ENCODE data around the gene PLEKHG2.

The PLEKHG2 gene

DNA sequence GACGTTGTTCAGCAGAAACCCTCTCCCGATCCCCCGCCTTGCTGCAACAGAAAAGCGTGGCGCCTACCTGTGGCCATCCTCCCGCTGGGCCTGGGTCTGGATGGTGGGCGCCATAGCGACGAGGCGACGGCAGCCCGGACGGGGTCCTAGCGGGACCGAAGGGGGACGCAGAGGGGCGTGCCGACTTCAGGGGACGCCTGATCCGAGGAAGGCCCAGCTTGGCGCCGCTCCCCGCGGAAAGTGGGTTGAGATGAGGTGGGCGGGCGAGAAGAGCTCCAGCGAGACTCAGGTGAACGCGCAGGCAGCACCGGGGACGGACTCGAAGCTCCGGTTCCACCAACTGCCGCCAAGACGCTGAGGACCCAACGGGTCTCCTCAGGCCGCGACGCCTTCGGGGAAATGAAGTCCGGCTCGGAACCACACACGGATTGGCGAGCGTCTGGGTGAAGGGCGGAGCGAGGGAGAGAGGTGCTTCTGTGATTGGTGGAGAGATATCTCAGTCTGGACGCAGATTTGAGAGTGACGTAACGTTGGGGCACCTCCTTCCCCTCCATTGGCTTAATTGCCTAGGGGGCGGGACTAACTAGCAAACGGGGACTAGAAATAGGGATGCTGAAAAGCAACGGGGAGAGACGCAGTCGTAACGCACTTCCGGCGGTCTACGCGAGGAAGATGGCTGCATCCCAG lies 21.6 kb upstream of the PLEKHG2 start, which contains the start of the genes MED29 and PAF1:
MED29 (plus strand) TSS at position 628 of the 687 bp plus-strand sequence; CDS start at position 673, 45 bp downstream.
PAF1 (minus strand) TSS at position 356 of the 687 bp plus-strand sequence; CDS start at position 114, 242 bp downstream.
- peak; percentile 99 for DNase-seq (ENCODE audit: extremely low spot score)
- TF ChIP-seq, protein P1, sequence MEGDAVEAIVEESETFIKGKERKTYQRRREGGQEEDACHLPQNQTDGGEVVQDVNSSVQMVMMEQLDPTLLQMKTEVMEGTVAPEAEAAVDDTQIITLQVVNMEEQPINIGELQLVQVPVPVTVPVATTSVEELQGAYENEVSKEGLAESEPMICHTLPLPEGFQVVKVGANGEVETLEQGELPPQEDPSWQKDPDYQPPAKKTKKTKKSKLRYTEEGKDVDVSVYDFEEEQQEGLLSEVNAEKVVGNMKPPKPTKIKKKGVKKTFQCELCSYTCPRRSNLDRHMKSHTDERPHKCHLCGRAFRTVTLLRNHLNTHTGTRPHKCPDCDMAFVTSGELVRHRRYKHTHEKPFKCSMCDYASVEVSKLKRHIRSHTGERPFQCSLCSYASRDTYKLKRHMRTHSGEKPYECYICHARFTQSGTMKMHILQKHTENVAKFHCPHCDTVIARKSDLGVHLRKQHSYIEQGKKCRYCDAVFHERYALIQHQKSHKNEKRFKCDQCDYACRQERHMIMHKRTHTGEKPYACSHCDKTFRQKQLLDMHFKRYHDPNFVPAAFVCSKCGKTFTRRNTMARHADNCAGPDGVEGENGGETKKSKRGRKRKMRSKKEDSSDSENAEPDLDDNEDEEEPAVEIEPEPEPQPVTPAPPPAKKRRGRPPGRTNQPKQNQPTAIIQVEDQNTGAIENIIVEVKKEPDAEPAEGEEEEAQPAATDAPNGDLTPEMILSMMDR (IDR thresholded peaks at IDR 0.05; ENCODE audit: control extremely low read depth, extremely low read depth, low read depth, missing control alignments): no peak
- CTCF ChIA-PET: interaction anchor here (1.0 to 1.8 kb wide), 7 partner anchors 10 to 45 kb away, joined by 3 to 11 read pairs (median 4); partner anchors contain the start of genes PLEKHG2 and RPS16
- POLR2A ChIA-PET: interaction anchor here (0.5 to 2.1 kb wide), 16 partner anchors 8 to 530 kb away, joined by 3 to 18 read pairs (median 6); partner anchors contain the start of genes DYRK1B, PLEKHG2, RPS16 and SAMD4B

DNA sequence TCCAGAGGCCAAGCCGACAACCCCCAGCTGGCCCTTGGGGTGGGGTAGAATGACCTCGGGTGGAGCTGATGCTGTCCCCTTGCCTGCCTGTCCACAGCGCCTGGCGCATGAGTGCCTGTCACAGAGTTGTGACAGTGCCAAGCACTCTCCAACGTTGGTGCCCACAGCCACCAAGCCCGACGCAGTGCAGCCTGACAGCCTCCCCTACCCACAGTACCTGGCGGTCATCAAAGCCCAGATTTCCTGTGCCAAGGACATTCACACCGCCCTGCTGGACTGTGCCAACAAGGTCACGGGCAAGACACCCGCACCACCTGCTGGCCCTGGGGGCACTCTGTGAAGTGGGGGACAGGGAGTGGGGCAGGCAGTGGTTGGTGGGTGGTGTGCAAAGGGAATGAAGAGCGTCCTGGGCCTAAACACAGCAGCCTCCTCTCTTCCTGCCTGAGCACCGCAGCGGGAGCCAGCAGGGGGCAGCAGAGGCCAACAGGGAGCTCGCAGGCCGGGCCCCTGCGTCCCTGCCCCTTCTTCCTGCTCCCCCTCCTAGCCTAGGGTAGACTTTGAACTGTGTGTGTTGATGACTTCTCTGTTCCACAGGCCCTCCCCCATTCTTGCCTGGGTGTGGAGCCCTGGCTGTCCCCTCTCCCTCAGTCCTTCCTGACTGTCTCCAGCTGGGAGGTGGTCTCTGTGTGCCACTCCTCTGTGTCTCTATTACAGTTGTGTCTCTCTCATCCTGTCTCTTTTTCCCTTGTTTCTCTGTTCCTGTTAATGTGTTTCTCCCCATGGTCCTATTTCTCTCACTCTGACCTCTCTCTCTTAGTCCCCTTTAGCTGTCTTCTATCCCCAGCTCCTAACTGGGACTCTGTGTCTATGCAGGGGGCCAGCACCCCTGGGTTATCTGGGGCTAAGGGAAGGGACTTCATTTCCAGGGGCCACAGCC lies 14.8 kb upstream of the PLEKHG2 start:
- TF ChIP-seq, protein P1 (IDR thresholded peaks at IDR 0.05; ENCODE audit: control extremely low read depth, extremely low read depth, low read depth, missing control alignments): peak; percentile 99
- DNase-seq (ENCODE audit: extremely low spot score): peak; percentile 90
- ChIA-PET CTCF (interaction anchor here (0.6 to 4.1 kb wide), 43 partner anchors 9 to 360 kb away, joined by 3 to 103 read pairs (median 4); partner anchors contain the start of genes EID2B, GMFG, PLEKHG2 and RPS16), POLR2A (interaction anchor here (0.5 to 2.8 kb wide), 9 partner anchors 10 to 193 kb away, joined by 4 to 49 read pairs (median 7); partner anchors contain the start of genes PLEKHG2, RPS16 and ZFP36)

DNA sequence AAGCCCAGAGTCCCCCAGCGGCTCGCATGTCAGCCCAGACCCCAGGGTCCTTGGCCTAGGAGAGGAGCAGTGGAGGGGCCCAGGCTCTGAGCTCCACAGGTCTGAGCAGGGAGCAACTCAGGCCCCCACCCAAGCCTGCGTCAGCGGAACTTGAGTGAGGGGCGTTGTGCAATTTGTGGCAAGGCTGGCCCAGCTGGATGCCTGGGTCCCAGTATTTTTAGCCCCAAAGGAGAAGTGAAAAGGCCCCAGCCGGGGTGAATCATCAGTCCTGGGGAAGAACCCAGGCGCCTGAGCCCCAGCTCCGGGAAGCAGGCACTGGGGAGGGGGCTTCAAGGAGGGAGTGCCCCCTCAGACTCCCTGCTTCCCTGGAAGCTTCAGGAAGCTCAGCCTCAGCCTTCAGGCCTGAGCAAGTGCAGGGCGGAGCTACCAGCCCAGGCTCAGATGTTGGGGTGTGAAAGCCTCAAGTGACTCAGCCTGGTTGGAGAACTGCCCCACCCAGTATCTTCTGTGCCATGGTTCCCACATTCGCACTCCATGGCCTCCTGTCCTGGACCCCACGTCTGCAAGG lies 14.1 kb upstream of the PLEKHG2 start:
- ChIA-PET POLR2A (interaction anchor here (0.6 to 2.8 kb wide), 7 partner anchors 9 to 68 kb away, joined by 4 to 49 read pairs (median 7); partner anchors contain the start of genes PLEKHG2, RPS16 and ZFP36), CTCF (interaction anchor here (0.6 to 4.1 kb wide), 39 partner anchors 9 to 360 kb away, joined by 3 to 103 read pairs (median 4); partner anchors contain the start of genes EID2B, PLEKHG2, RPS16 and SAMD4B)
- DNase-seq (ENCODE audit: extremely low spot score): no peak
- TF ChIP-seq, protein P1 (IDR thresholded peaks at IDR 0.05; ENCODE audit: control extremely low read depth, extremely low read depth, low read depth, missing control alignments): no peak

DNA sequence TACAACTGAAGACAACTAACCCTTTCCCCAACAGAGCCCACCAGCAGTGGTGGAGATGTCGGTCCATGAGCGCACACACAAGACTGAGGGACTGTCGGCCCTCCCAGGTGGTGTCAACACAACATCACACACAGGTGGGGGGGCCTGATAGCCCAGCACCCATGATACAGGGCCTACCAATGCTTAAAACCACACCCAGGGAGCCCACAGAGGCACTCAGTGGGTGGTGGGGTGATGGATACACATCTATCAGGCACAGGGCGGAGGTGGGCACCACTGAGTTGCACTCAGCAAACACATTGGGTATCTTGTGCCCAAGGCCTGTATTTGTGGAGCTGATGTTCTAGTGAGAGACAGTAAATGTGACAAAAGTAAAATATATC lies 12.8 kb upstream of the PLEKHG2 start:
- TF ChIP-seq, protein P1 (IDR thresholded peaks at IDR 0.05; ENCODE audit: control extremely low read depth, extremely low read depth, low read depth, missing control alignments): no peak
- ChIA-PET CTCF (interaction anchor here (3.9 kb wide), 1 partner anchor 12 kb away, joined by 43 read pairs; the partner anchor contains the start of gene PLEKHG2), POLR2A (interaction anchor here (0.9 to 2.8 kb wide), 3 partner anchors 8 to 12 kb away, joined by 3 to 23 read pairs (median 4); partner anchors contain the start of genes MED29, PAF1 and PLEKHG2)
- DNase-seq (ENCODE audit: extremely low spot score): no peak

DNA sequence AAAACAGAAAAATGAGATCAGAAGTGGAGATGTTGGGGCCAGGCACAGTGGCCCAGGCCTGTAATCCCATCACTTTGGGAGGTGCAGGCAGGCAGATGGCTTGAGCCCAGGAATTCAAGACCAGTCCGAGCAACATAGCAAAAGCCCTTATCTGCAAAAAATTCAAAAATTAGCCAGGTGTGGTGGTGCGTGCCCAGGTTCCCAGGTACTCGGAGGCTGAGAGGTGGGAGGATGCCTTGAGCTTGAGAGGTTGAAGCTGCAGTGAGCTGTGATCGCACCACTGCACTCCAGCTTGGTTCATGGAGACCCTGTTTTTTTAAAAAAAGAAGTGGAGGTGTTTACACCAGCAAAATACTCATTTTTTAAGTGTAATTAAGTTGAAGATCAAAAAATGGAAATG lies 12.4 kb upstream of the PLEKHG2 start:
- POLR2A ChIA-PET: interaction anchor here (0.9 to 1.0 kb wide), 2 partner anchors 8 to 9 kb away, joined by 3 to 4 read pairs; partner anchors contain the start of genes MED29 and PAF1
- DNase-seq (ENCODE audit: extremely low spot score): no peak
- TF ChIP-seq, protein P1 (IDR thresholded peaks at IDR 0.05; ENCODE audit: control extremely low read depth, extremely low read depth, low read depth, missing control alignments): no peak
- CTCF ChIA-PET: interaction anchor here (1.9 to 3.9 kb wide), 2 partner anchors 9 to 12 kb away, joined by 11 to 43 read pairs; partner anchors contain the start of genes MED29, PAF1 and PLEKHG2

Data from GM10248 (cell line).